ENCODE data around the gene TLX2. TPM values are rescaled to one million over a fixed set of nuclear protein-coding genes. Genes with fewer than 3 reads are reported as not detected.

TLX2 gene
- total and polyA plus RNA-seq, 3 experiments from 2014 or later = 0.37 to 0.60 TPM; not detected in 1

DNA sequence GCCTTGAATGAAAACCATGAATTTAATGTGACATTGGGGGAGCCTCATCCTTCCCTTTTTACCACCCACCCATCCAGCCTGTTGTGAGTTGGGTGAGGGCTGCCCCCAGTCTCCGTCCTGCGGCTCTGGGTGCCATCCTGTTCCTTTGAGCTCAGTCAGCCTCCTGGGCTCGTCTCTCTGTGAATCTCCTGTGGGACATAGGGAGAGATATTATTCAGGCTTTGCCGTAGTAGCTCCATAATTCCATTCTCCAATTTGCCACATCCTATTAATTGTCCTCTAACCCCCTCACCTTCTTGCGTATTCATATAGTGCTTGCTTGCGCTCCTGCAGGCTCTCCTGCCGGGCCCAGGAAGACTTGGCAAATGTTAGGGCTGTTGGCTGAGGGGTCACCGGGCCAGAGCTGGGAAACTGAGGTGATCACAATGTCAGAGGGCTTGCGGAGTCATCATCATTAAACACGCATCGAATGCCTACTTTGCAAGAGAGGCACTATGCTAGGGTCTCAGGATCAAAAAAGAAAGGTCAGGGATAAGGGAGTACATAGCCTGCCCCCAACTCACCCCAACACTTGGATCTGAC is 12.5 kb downstream of the TLX2 start:
- ChIA-PET CTCF (interaction anchor here (0.8 to 1.7 kb wide), 3 partner anchors 23 to 29 kb away, joined by 3 to 5 read pairs (median 3); partner anchors contain the start of gene LBX2), POLR2A (interaction anchor here (0.6 to 1.3 kb wide), 3 partner anchors 24 to 44 kb away, joined by 3 to 4 read pairs (median 3); partner anchors contain the start of genes CCDC142 and TTC31)
- Mint-ChIP-seq H3K27me3 (peaks cover 0 to 5% of the 10 kb centered on the region in 2 donors), H3K27ac (peak overlapping the region in 4 of 8 donors; percentile 12 to 61 (median 32)), H3K4me3 (peak overlapping the region in 2 of 7 donors; percentile 64 to 82), H3K36me3 (peaks cover 15 to 41% (median 17%) of the 10 kb centered on the region in 3 donors), H3K9me3 (no peaks in the 10 kb centered on the region), H3K4me1 (peaks cover 28 to 37% (median 32%) of the 10 kb centered on the region in 3 donors)
- H3K9me3 ChIP-seq (ENCODE audit: low read length) = no peaks in the 10 kb centered on the region
- H3K4me1 ChIP-seq (ENCODE audit: insufficient read depth, low read length) = peaks cover 25% of the 10 kb centered on the region
- no peak for DNase-seq
- H3K27ac ChIP-seq (ENCODE audit: low read depth, low read length) = no peak overlapping the region
- no peaks in the 10 kb centered on the region for H3K27me3 ChIP-seq (ENCODE audit: insufficient read depth, low read length, poor library complexity, severe bottlenecking)
- peaks cover 12% of the 10 kb centered on the region for H3K36me3 ChIP-seq (ENCODE audit: insufficient read depth, low read length)
- H3K4me3 ChIP-seq (ENCODE audit: low read length) = no peak overlapping the region

DNA sequence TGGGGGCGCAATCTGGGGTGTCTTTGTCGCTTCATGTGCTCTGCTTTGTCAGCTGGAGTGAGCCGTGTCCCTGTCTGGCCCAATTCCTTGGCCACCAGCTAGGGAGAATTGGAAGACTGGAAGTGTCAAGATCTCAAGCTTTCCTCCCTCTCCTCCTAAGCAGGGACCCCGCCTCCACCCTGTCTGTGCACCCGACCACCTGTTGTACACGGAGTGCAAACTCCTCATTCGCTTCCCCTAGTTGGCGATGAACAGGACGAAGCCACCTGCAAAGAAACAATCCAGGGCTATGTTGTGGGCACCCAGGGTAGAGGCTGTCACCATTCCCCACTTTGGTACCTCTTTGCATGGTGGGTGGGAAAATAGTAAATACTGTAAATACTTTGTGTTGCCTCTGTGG is 13.5 kb downstream of the TLX2 start:
- Histone ChIP-seq H3K27me3 (ENCODE audit: insufficient read depth, low read length, poor library complexity, severe bottlenecking) (no peaks in the 10 kb centered on the region), H3K27ac (ENCODE audit: low read depth, low read length) (no peak overlapping the region), H3K4me3 (ENCODE audit: low read length) (no peak overlapping the region), H3K36me3 (ENCODE audit: insufficient read depth, low read length) (peaks cover 16% of the 10 kb centered on the region), H3K4me1 (ENCODE audit: insufficient read depth, low read length) (peaks cover 28% of the 10 kb centered on the region), H3K9me3 (ENCODE audit: low read length) (no peaks in the 10 kb centered on the region)
- no peak for DNase-seq
- peaks cover 15 to 50% (median 17%) of the 10 kb centered on the region in 3 donors for H3K36me3 Mint-ChIP-seq
- CTCF ChIA-PET = interaction anchor here (1.3 to 1.7 kb wide), 2 partner anchors 28 to 73 kb away, joined by 3 to 5 read pairs; partner anchors contain the start of gene LBX2
- H3K4me1 Mint-ChIP-seq = peaks cover 32 to 44% (median 38%) of the 10 kb centered on the region in 3 donors
- H3K9me3 Mint-ChIP-seq = no peaks in the 10 kb centered on the region
- H3K27ac Mint-ChIP-seq = peak overlapping the region in 3 of 8 donors; percentile 29 to 83 (median 51)
- POLR2A ChIA-PET = interaction anchor here (0.7 kb wide), 1 partner anchor 73 kb away, joined by 3 read pairs; the partner anchor contains the start of gene INO80B
- peak overlapping the region; percentile 74 to 97 (median 95) for H3K4me3 Mint-ChIP-seq
- H3K27me3 Mint-ChIP-seq = peaks cover 0 to 2% of the 10 kb centered on the region in 2 donors

DNA sequence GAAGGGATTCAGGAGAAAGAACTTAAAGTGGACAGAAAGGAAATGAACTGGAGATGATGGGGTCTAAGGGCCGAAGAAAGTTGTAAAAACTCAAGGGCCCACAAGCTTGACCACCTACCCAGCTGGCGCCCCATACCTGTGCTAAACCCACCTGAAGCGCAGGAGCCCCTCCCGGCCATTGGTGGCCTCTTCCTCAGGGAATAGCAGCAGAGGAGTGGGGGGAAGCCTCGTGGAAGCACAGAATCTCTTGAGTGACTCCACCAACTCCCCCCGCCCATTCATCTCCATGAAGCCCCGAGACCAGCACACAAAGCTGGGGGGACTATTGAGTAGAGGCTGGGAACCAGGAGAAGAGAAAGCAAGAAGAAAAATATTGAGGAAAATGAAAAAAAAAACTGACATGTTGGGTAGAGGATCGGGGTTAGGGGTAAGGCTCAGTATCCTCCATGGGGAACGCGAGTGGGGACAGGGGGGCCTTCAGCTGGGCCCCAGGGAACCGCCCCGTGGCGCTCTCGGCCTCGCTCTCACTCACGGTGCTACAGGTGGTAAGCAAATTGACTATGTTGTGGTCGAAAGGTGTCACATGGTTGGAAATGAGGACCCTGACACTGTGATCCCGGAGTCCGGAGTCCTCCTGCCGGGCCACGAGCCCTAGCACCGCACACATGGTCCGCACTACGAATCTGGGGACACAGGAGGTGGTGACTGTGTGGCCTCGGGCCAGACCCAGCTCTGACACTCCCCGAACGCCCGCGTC is 14.5 kb downstream of the TLX2 start:
- H3K36me3 Mint-ChIP-seq = peaks cover 15 to 58% (median 17%) of the 10 kb centered on the region in 3 donors
- no peaks in the 10 kb centered on the region for H3K9me3 Mint-ChIP-seq
- H3K27ac Mint-ChIP-seq = peak overlapping the region; percentile 51 to 98 (median 95)
- H3K27ac ChIP-seq (ENCODE audit: low read depth, low read length) = peak overlapping the region; percentile 86
- H3K27me3 ChIP-seq (ENCODE audit: insufficient read depth, low read length, poor library complexity, severe bottlenecking) = no peaks in the 10 kb centered on the region
- H3K4me3 Mint-ChIP-seq = peak overlapping the region; percentile 87 to 97 (median 95)
- H3K36me3 ChIP-seq (ENCODE audit: insufficient read depth, low read length) = peaks cover 20% of the 10 kb centered on the region
- CTCF ChIA-PET = interaction anchor here (0.9 to 5.1 kb wide), 5 partner anchors 10 to 74 kb away, joined by 3 to 42 read pairs (median 4); partner anchors contain the start of genes CCDC142 and TTC31
- POLR2A ChIA-PET = interaction anchor here (0.6 to 1.9 kb wide), 8 partner anchors 16 to 350 kb away, joined by 3 to 12 read pairs (median 4); partner anchors contain the start of genes CCDC142, INO80B, MOB1A and PCGF1
- H3K4me1 ChIP-seq (ENCODE audit: insufficient read depth, low read length) = peaks cover 28% of the 10 kb centered on the region
- peak overlapping the region; percentile 94 for H3K4me3 ChIP-seq (ENCODE audit: low read length)
- DNase-seq = no peak
- H3K27me3 Mint-ChIP-seq = peaks cover 0 to 2% of the 10 kb centered on the region in 2 donors
- peaks cover 32 to 44% (median 38%) of the 10 kb centered on the region in 3 donors for H3K4me1 Mint-ChIP-seq
- H3K9me3 ChIP-seq (ENCODE audit: low read length) = no peaks in the 10 kb centered on the region

DNA sequence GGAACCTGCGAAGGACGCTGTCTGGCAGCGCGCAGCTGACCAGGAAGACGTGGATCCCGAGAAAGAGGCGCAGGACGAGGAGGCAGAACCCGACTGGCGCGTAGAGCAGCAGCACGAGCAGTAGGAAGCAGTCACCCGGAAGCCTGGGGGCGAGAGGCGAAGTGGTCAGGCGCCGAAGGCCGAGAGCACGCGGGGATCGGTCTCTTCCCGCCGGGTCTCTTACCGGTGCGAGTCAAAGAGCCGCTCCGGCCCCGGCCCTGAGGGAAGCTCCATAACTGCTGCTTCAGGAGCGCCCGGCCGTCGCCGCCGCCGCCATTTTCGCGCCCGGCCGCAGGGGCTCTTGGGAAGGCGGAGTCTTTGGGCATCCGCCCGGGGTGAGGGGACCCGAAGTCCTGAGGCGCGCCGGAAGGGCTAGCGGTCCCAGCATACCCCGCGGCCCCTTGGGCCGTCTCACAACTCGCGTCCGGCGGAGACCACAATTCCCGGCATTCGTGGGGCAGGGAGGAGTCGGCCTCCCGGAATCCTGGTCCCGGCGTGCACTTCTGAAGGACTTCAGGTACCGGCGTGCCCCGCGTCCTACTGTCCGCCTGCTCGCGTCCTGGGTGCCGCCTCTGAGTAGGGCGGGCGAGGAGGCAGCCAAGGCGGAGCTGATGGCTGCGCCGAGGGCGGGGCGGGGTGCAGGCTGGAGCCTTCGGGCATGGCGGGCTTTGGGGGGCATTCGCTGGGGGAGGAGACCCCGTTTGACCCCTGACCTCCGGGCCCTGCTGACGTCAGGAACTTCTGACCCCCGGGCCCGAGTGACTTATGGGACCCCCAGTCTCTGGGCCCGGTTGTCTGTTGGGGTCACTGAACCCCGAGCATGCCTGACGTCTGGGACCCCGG is 15.3 kb downstream of the TLX2 start, which contains the start of the genes AUP1 and HTRA2:
Gene AUP1 (minus strand): TSS at position 350 of the 882 bp plus-strand sequence. CDS start 77 bp downstream, at position 273.
Gene HTRA2 (plus strand): TSS at position 577 of the 882 bp plus-strand sequence. CDS start 74 bp downstream, at position 651.
- Mint-ChIP-seq H3K4me3 (peak within 1 kb of the TSS; percentile 87 to 97 (median 95)), H3K9me3 (no peaks in the 10 kb centered on the region), H3K36me3 (peaks cover 15 to 60% (median 17%) of the 10 kb centered on the region in 3 donors), H3K27ac (peak within 1 kb of the TSS; percentile 51 to 98 (median 95)), H3K27me3 (peaks cover 0 to 2% of the 10 kb centered on the region in 2 donors), H3K4me1 (peaks cover 32 to 44% (median 38%) of the 10 kb centered on the region in 3 donors)
- DNase-seq = peak; percentile 79 to 89 (median 84)
- H3K4me3 ChIP-seq (ENCODE audit: low read length) = peak within 1 kb of the TSS; percentile 94
- ChIA-PET CTCF (interaction anchor here (0.8 to 5.1 kb wide), 8 partner anchors 10 to 351 kb away, joined by 3 to 42 read pairs (median 4); partner anchors contain the start of genes CCDC142, MOB1A and TTC31), POLR2A (interaction anchor here (0.6 to 1.9 kb wide), 10 partner anchors 17 to 351 kb away, joined by 3 to 12 read pairs (median 4); partner anchors contain the start of genes CCDC142, MOB1A, PCGF1 and TTC31)
- peaks cover 28% of the 10 kb centered on the region for H3K4me1 ChIP-seq (ENCODE audit: insufficient read depth, low read length)
- H3K27me3 ChIP-seq (ENCODE audit: insufficient read depth, low read length, poor library complexity, severe bottlenecking) = no peaks in the 10 kb centered on the region
- H3K36me3 ChIP-seq (ENCODE audit: insufficient read depth, low read length) = peaks cover 22% of the 10 kb centered on the region
- peak within 1 kb of the TSS; percentile 86 for H3K27ac ChIP-seq (ENCODE audit: low read depth, low read length)
- no peaks in the 10 kb centered on the region for H3K9me3 ChIP-seq (ENCODE audit: low read length)

DNA sequence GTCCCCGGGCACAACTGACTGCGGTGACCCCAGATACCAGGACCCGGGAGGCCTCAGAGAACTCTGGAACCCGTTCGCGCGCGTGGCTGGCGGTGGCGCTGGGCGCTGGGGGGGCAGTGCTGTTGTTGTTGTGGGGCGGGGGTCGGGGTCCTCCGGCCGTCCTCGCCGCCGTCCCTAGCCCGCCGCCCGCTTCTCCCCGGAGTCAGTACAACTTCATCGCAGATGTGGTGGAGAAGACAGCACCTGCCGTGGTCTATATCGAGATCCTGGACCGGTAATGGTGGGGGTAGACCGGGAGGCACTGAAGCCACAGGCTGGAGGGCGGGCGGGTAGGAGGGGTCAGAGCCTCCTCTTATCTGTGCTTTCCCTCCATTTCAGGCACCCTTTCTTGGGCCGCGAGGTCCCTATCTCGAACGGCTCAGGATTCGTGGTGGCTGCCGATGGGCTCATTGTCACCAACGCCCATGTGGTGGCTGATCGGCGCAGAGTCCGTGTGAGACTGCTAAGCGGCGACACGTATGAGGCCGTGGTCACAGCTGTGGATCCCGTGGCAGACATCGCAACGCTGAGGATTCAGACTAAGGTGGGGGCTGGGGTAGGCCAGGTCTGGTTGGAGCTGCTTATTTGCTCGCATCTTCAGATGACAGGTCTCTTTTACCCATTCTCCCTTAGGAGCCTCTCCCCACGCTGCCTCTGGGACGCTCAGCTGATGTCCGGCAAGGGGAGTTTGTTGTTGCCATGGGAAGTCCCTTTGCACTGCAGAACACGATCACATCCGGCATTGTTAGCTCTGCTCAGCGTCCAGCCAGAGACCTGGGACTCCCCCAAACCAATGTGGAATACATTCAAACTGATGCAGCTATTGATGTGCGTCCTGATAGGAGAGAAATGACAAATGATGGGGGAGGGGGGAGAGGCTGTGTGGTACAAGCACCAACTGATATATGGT is 16.3 kb downstream of the TLX2 start:
- ChIA-PET CTCF (interaction anchor here (0.8 to 5.1 kb wide), 7 partner anchors 9 to 352 kb away, joined by 3 to 42 read pairs (median 5); partner anchors contain the start of genes CCDC142, INO80B, MOB1A and PCGF1), POLR2A (interaction anchor here (0.6 to 1.9 kb wide), 10 partner anchors 8 to 352 kb away, joined by 3 to 12 read pairs (median 5); partner anchors contain the start of genes CCDC142, MOB1A, PCGF1 and TTC31)
- H3K36me3 ChIP-seq (ENCODE audit: insufficient read depth, low read length) = peaks cover 22% of the 10 kb centered on the region

DNA sequence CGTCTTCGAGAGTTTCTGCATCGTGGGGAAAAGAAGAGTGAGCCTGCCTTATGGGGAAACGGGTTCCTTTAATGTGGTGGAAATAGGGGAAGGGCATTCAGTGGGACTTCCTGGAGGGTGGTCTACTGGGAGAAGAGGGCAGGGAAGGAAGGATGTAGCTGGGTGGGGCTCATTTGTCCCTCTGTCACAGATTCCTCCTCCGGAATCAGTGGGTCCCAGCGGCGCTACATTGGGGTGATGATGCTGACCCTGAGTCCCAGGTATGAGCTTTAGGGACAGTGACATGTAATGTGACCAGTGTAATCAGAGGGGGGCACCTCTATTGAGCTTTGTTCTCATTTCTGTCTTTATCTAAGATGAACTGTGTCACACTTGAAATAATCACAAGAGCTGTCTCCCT is 17.4 kb downstream of the TLX2 start:
- POLR2A ChIA-PET = interaction anchor here (0.8 to 1.7 kb wide), 4 partner anchors 48 to 77 kb away, joined by 3 to 5 read pairs (median 4); partner anchors contain the start of genes CCDC142 and WBP1

More for the DNA sequence above, 16.3 kb downstream of the TLX2 start:
- peaks cover 0 to 2% of the 10 kb centered on the region in 2 donors for H3K27me3 Mint-ChIP-seq
- peak overlapping the region; percentile 94 for H3K4me3 ChIP-seq (ENCODE audit: low read length)
- H3K27ac Mint-ChIP-seq = peak overlapping the region; percentile 51 to 98 (median 90)
- H3K9me3 Mint-ChIP-seq = no peaks in the 10 kb centered on the region
- peaks cover 15 to 60% (median 15%) of the 10 kb centered on the region in 3 donors for H3K36me3 Mint-ChIP-seq
- H3K4me3 Mint-ChIP-seq = peak overlapping the region; percentile 87 to 97 (median 95)
- H3K4me1 ChIP-seq (ENCODE audit: insufficient read depth, low read length) = peaks cover 28% of the 10 kb centered on the region
- no peaks in the 10 kb centered on the region for H3K27me3 ChIP-seq (ENCODE audit: insufficient read depth, low read length, poor library complexity, severe bottlenecking)
- peak overlapping the region; percentile 86 for H3K27ac ChIP-seq (ENCODE audit: low read depth, low read length)
- H3K9me3 ChIP-seq (ENCODE audit: low read length) = no peaks in the 10 kb centered on the region
- peak; percentile 41 to 79 (median 58) for DNase-seq
- peaks cover 32 to 44% (median 38%) of the 10 kb centered on the region in 3 donors for H3K4me1 Mint-ChIP-seq

More for the DNA sequence above, 17.4 kb downstream of the TLX2 start:
- H3K27me3 ChIP-seq (ENCODE audit: insufficient read depth, low read length, poor library complexity, severe bottlenecking) = no peaks in the 10 kb centered on the region
- CTCF ChIA-PET = interaction anchor here (0.8 to 5.1 kb wide), 16 partner anchors 20 to 282 kb away, joined by 3 to 42 read pairs (median 4); partner anchors contain the start of genes C2orf81, CCDC142, INO80B and MRPL53
- H3K4me3 ChIP-seq (ENCODE audit: low read length) = no peak overlapping the region
- H3K4me1 ChIP-seq (ENCODE audit: insufficient read depth, low read length) = peaks cover 28% of the 10 kb centered on the region
- peak overlapping the region in 6 of 8 donors; percentile 34 to 96 (median 78) for H3K27ac Mint-ChIP-seq
- peaks cover 30 to 40% (median 38%) of the 10 kb centered on the region in 3 donors for H3K4me1 Mint-ChIP-seq
- DNase-seq = no peak
- H3K27ac ChIP-seq (ENCODE audit: low read depth, low read length) = no peak overlapping the region
- peak overlapping the region in 5 of 7 donors; percentile 26 to 95 (median 64) for H3K4me3 Mint-ChIP-seq
- H3K9me3 Mint-ChIP-seq = no peaks in the 10 kb centered on the region
- H3K36me3 Mint-ChIP-seq = peaks cover 8 to 51% (median 10%) of the 10 kb centered on the region in 3 donors
- H3K9me3 ChIP-seq (ENCODE audit: low read length) = no peaks in the 10 kb centered on the region
- H3K27me3 Mint-ChIP-seq = peaks cover 0 to 2% of the 10 kb centered on the region in 2 donors
- H3K36me3 ChIP-seq (ENCODE audit: insufficient read depth, low read length) = peaks cover 18% of the 10 kb centered on the region
